Amniotic stem cell (primary cell): ENCODE measurements around the gene KERA.
"Not testable (repeated sequence)": the region's sequence is repeated elsewhere in the genome, so short reads cannot be mapped to it uniquely, and the experiment has no call there.

Experiments
- DNase-seq: peaks from one replicate; lab custom pipeline; 2025; lab: John Stamatoyannopoulos, UW

The KERA gene, protein sequence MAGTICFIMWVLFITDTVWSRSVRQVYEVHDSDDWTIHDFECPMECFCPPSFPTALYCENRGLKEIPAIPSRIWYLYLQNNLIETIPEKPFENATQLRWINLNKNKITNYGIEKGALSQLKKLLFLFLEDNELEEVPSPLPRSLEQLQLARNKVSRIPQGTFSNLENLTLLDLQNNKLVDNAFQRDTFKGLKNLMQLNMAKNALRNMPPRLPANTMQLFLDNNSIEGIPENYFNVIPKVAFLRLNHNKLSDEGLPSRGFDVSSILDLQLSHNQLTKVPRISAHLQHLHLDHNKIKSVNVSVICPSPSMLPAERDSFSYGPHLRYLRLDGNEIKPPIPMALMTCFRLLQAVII

DNA sequence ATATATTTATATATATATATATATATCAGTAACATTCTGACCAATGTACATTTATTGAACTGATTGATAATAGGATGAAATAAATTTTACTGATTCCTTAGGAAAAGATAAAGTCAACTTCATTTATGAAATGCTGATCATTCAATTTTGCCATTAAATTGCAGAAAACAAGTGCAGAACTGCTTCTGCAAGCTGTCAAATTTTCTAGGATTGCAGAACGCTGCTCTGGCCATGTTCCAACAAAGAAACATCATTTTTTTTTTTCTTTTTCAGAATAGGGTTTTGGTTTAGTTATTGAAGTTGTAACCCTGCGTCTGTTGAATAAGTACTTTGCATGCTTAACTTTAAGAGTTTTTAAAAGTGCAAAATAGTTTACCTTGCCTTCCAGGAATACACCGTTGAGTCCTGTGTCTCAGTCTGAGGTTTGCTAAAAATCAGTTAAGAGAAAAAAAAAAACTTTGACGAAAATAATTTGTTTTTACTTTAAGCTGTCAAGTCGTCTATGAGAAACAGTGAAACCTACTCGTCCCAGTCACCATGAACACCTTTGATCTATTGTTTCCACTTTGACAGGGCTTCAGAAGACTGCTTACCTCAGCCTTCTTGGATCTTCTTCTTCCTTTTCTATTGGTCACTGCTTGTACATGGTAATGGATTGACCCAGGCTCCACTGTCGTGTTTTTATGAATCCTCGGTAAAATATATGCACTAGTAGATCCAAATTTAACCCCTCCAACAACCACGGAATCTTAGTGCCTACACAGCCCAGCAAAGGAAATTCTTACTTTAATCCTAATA is at the start of gene KERA:
Gene KERA, minus strand, starts transcription at position 657 of the 798 bp plus-strand sequence. CDS start 1,743 bp downstream, outside the sequence.
- no peak for DNase-seq

DNA sequence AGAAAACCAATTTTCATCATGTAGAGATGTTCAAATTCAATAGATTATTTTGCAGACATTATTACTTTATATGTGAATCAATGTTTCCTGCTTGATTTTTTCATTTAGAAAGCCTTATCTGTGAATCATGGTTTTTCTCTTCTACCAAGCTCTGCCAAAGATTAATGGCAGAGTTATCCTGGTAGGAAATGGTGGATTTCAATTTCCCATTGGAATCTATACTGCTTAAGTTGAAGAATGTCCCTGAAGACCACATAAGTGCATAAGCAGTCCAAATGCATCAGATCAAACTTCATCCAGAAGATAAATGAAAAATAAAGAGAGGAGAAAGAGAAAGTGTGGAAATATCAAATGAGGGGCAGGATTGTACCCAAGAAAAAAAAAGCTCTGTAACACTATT is 48.5 kb upstream of the KERA start:
- no peak for DNase-seq

DNA sequence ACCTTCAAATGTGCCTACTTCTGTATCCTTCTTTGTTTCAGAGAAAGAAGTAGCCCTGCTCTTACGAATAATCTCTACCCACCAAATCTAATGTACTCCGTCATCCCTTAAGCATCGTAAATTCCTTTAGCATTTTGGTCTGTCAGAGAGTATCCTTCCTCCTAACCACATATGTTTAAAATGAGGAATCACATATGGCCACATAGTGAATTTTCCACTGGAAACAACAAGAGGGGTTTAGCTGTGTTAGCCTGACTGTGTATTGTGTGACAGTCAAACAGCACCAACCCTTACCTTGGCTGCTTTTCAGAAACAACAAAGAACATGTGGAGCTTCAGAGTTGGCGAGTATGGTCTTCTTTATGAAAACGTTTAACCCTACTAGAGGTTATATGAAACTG is 48.0 kb upstream of the KERA start:
- DNase-seq, result no peak

DNA sequence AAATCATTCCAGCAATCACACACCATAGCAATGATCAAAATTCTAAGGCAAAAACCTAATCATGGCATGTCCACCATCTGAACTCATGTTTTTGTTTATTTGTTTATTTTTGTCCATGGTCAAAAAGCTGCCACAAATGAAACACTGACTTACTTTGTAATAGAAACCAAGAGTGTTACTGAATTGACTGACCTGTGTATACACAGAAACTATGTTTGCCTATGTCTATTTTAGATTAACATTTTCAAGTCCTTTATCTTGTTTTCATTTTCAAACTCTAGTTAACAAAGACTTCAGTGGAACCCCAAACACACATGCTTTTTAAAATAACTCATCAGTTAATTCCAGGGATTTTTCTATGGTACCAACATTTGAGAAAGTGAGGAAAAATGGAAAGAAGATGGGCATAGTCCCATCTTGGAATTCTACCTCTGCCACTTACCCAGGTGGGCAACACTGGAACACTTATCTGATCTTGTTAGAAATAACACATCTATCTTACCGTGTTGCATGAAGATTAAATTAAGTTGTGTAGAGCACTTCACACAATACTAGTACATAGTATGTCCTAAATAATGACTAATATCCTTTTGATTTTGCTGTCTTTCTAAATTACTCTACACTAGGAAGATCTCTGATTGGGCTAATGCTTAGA is 47.1 kb upstream of the KERA start:
- no peak for DNase-seq

DNA sequence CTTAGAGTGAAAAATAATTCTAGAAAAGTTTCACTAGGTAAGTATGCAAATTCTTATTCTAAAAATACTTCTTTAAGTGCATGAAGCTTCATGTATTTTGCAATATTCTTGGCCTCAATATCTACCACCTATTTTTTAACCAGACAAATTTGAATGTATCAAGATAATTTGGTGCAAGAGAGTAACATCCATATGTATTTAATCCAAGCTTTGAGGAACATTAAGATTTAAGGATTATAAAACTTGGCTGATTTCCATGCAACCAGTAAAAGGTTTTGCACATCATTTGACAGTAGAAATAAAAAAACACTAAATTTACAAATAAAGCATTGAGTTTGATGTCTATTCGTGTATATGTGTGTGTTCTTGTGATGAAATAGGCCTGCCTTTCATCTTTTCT is 45.8 kb upstream of the KERA start:
- DNase-seq, result no peak

DNA sequence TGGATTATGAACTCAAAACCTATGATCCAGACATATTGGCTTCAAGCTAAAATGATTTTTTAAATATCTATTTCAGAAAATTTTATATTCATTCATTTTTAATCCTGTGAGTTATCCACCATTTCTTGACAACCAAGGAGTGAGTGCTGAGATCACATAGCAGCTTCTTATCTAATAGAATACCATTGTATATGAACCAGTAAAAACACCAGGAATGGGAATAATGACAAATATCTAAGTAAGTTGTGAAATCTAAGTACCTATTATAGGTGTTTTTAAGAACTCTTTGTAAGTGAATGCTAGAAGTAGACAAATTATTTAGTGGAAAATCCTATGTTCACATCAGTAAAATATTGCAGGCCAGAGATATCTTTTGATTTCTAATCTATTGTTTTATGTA is 45.3 kb upstream of the KERA start:
- no peak for DNase-seq

DNA sequence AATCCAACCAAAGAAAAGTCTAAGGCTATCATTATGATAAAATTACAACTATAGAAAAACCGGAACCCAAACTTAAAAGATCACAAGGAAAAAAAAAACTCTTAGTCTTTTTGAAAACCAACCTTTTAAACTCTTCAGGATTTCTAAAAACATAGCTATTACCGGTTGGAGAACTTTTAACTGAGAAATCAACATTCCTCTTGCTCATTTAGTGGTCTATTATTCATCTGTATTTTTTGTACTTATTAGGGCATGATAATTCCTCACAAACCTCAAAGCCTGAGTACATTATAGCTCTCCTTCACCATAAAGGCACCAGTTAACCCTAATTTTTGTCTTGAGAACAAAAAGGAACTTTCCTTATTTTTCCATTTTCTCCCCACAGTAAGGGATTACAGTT is 43.1 kb upstream of the KERA start:
- no peak for DNase-seq

DNA sequence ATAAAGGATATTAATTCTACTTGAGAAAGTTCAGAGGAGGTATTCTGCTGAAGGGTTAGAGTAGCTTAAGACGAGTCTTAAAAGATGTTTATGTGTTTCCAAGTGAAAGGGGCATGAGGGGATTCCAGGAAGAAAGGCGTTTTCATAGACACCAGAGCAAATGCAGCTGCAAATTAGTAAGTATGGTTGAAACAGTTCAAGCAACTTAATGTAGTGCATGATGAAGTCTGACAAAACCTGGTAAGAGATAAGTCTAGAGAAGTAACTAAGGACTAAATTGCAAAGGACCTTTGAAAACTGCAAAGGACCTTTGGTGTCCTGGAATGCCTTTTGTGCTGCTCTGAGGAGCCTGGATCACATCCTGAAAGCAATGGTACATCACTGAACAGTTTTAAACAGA is 42.0 kb upstream of the KERA start:
- DNase-seq, result no peak

DNA sequence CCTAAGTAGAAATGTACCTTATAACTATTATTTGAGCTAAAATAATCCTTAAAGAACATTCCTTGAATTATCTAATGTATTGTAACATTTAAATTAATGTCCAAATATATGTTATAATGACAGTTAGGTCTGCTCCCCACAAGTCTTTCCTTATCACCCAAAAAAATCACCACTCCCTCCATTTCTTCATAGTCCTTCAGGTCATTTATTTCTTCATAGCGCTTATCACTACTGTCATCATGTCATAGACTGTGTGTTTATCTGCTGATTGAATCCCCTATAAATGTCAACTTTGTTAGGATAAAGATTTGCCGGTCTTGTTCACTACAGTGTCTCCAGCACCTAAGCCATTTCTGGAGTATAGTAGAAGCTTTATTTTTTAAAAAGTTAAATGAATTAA is 41.5 kb upstream of the KERA start:
- no peak for DNase-seq

DNA sequence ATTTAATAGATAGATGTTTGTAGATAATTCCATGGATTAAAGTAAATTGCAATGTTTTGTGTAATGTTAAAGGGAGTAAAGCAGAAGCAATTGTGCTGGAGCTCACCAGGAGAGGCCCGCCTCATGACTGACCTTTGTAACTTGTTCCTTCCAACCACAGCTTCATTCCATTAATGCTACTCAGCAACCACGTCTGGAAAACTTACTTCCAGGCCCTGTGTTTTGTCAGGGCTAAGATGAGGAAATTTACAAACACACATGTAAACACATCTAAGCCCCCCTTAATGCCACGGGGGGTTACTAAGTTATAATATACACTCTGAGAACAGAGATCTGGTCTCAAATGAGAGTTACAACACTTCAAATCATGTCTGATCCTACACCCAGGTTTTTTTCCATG is 41.1 kb upstream of the KERA start:
- DNase-seq, result peak; percentile 44

DNA sequence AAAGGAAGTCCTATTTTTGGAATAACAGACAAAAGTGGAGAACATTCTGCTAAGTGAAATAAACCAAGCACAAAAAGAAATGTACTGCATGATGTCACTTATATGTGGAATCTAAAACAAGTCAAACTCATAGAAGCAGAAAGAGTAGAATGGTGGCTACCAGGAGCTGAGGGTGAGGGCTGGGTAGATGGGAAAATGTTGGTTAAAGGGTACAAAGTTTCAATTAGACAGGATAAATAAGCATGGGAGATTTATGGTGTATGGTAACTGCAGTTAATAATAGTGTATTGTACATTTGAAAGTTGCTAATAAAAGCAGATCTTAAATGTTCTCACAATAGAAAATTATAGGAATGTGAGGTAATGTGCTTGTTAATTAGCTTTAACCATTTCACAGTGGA is 40.6 kb upstream of the KERA start:
- no peak for DNase-seq

DNA sequence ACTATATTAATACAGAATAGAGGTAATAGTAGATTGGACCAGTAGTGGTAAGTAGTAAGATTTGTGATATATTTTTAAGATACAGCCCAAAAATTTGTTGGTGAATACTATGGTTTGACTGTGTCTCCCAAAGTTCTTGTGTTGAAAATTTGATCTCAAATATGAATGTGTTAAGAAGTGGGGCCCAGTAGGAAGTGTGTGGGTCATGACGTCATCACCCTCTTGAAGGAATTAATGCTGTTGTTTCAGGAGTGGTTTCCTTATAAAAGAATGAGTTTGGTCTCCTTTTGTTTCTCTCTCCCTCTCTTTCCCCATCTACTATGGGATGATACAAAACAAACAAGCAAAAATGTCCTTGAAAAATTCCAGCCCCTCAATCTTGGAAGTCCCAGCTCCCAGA is 37.1 kb upstream of the KERA start:
- no peak for DNase-seq

DNA sequence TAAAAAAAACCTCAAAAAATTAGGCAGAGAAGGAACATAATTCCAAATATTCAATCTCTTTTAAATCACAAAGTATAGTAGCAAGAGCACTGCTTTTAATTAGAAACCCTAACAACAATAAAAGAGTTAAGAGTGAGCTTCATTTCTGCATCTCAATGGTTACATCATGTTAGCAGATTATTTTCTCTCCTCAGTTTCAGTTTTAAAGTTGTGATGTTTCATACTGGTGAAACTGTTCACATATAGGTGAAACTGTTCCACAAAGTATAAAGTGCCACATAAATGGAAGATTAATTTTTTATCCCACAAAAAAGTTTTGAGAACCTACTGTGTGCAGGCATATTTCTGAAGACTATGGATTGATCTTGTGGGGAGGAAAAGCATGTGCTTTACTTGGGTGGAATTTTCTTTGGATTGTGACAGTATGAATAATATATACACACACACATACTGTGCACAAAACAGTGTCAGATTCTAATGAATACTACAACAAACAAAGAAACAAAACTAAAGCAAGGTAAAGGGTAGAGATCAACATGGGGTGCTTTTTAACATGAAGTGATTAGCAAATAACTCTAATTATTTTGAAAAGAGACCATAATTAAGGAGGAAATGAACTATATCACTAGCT is 36.3 kb upstream of the KERA start:
- no peak for DNase-seq

DNA sequence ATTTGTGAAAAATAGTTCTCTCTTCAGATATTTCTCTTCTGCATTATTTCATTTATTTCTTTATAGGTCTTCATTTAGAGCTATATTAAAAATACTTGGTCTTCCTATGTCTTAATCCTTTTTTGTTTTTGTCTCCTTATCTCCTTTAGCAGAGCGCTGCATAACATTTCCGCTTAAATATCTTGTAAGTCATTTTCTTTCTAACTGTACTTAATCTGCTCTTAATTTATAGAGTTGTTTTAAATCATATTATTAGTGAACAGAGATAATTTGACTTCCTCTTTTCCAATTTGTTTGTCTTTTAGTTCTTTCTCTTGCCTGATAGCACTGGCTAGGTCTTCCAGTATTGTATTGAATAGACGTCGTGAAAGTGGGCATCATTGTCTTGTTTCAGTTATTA is 35.5 kb upstream of the KERA start:
- no peak for DNase-seq

DNA sequence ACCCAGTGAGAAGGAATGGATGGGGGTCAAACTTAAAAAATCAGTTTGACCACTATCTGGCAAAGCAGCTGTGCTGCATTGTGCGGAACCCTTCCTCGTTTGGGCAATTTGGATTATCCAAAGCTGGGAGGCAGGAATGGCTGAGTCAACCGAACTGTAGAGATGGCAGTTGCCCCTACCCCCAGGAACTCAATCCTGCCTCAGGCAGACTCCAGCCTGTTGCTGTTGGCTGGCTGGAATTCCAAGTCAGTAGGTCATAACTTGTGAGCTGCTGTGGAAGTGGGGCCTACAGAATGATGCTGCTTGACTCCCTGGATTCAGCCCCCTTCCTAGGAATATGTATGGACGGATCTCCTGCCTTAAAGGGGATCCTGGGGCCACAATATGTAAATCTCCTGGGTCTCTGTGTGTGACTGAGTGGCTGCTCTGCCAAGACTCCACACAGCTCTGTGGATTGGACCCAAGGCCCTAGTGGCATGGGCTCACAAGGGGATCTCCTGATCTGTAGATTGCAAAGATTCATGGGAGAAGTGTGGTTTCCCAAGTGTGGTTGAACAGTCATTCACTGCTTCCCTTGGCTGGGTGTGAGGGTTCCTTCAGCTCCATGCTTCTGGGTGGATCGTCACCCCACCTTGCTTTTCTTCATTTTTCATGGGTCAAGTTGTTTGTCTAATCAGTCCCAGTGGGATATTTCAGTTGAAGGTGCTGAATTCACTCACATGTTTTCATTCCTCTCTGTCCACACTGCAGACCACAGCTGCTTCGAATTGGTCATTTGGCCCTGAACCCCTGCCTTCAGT is 34.3 kb upstream of the KERA start:
- no peak for DNase-seq

DNA sequence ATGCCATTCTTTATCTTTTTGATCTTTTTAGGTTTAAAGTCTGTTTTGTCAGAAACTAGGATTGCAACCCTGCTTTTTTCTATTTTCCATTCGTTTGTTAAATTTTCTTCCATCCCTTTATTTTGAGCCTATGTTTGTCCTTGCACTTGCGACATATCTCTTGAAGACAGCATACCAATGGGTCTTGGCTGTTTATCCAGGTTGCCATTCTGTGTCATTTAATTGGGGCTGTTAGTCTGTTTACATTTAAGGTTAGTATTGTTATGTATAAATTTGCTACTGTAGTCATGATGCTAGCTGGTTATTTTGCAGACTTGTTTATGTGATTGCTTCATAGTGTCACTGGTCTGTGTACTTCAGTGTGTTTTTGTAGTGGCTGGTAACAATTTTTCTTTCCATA is 32.1 kb upstream of the KERA start:
- not testable (repeated sequence) for DNase-seq

DNA sequence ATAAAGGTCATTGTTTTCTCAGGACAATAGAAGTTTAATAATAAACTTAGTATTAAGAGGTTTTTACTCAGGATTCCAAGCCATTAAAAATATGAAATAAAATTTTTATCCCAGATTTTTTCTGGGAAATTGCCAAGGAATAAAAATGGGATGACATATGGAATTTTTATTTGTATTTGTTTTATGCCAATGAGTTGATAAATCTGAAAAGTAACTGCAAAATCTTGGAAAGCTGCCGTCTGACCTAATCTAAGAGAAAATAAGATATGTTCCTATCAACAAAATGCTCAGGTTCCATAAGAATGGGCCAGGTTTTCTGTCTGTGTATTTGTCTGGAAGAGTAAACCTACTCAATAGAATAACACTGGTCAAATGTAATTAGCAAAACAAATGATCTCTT is 22.2 kb upstream of the KERA start:
- DNase-seq, result no peak

DNA sequence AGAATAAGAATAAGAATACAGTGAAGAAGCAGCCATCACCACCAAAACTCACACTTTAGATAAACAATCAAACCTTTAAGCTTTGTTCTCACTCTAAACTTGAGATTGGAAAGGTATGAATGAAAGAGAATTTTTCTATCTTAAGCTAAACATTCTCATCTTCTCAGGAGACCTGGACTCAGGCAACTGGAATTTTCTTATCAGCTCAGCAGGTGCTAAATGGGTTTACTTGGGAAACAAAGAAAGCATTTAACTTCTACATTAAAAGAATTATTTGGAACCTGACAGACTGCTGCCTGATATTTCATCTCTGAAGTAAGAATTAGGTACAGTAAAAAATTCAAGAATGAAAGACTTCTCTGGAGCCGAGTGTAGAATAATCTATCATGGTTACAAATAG is 20.7 kb upstream of the KERA start:
- no peak for DNase-seq

DNA sequence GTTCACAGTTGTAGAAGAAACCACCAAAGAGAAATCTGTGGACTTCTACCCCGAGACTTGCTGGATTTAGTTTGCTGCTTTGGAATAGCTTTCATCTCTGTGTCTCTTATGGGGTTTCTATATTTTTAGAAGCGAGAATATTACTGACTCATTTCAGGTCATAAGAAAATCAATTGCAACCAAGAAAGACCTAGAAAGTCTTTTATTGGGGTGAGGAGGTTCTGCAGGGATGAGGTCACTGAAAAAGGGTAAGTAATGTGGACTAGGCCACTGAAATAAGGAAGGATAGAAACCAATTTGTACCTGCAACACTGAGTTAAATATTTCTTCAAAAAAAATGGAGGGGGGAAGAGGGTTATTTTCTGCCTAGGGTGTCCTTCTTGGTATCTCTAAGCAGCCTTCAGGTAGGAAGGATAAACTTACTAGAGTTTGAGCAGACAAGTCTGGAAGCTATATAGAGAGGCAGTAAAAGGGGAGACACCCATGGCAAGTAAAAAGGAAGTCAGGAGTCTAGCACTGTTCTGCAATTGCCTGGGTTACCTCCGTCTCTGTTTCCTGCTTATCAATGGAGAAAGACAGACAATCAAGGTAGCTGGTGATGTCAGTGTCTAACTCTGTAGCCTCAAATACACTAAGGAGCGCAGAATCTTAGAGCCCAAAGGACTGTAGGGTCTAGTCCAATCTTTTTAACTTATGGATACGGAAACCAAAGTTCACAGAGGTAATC is 19.6 kb upstream of the KERA start:
- DNase-seq, result no peak

DNA sequence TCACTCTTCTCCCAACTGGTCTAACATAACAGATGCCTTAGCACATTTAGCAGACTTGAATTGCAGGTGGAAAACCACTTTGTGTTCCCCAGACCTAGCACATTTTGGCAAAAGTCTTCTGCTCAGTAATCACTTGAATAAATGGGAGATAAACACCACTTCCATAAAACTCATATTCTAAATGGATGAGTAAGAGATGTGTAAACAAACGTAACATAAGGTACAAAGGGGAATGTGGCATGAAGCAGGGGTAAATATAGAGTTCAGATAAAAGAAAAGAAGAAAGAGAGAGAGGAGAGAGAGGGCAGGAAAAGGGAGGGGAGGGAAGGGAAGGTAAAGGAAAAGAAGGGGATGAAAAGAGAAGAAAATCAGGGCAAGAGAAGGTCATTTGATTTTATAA is 17.0 kb upstream of the KERA start:
- no peak for DNase-seq

DNA sequence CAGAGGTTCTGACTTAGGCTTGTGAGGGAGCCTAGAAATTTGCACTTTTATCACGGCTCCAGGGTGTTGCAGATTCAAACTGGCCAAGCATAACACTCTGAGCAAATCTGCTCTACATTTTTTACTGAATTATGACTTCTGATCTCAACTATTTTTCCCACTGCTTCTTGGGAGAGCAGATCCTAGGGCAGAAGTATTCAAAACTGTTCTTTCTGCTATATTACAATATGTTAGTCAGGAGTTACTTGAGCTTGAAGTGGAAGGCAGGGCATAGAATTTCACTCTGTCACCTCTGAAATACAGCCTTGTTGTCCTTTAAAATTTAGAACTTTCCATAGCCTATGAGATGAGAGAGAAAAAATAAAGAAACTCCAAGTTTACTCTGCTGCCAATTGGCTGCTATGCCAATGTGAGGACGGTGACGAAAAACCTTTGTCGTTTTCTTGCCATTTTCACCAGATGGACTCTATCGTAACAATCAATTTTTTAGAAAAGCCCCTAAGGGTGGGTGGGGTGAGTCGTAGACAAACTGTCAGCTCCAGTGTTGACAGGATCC is 16.4 kb upstream of the KERA start:
- DNase-seq, result no peak
